ENCODE data around the gene ZDHHC22.

ZDHHC22 gene

GRCh38 chr14:77106666-77107065 lies 34.9 kb downstream of the ZDHHC22 start:
- DNase-seq (ENCODE audit: insufficient read length, low spot score), result no peak
- no peak for FAIRE-seq

- FAIRE-seq, result peak; percentile 23
These were observed 36.2 kb downstream of the ZDHHC22 start for GRCh38 chr14:77105145-77105939.

GRCh38 chr14:77104393-77104792 lies 37.2 kb downstream of the ZDHHC22 start:
- FAIRE-seq (no peak), DNase-seq (ENCODE audit: insufficient read length, low spot score) (no peak)

More at GRCh38 chr14:77105145-77105939, 36.2 kb downstream of the ZDHHC22 start:
- DNase-seq (ENCODE audit: insufficient read length, low spot score), result no peak

- DNase-seq (ENCODE audit: insufficient read length, low spot score) (no peak), FAIRE-seq (peak; percentile 40)
These were observed 37.6 kb downstream of the ZDHHC22 start for GRCh38 chr14:77103951-77104350.

- DNase-seq (ENCODE audit: insufficient read length, low spot score) (no peak), FAIRE-seq (peak; percentile 48)
These were observed 38.1 kb downstream of the ZDHHC22 start for GRCh38 chr14:77103475-77103874.

GRCh38 chr14:77102154-77102553 lies 39.4 kb downstream of the ZDHHC22 start:
- DNase-seq (ENCODE audit: insufficient read length, low spot score) (no peak), FAIRE-seq (no peak)

GRCh38 chr14:77100961-77101360 lies 40.6 kb downstream of the ZDHHC22 start:
- FAIRE-seq (no peak), DNase-seq (ENCODE audit: insufficient read length, low spot score) (no peak)

- FAIRE-seq (no peak), DNase-seq (ENCODE audit: insufficient read length, low spot score) (peak; percentile 25)
These were observed 42.0 kb downstream of the ZDHHC22 start for GRCh38 chr14:77099425-77100167.

- peak; percentile 37 for DNase-seq (ENCODE audit: insufficient read length, low spot score)
- peak; percentile 58 for FAIRE-seq
These were observed 42.9 kb downstream of the ZDHHC22 start for GRCh38 chr14:77098529-77099353.

- DNase-seq (ENCODE audit: insufficient read length, low spot score) (peak; percentile 100), FAIRE-seq (peak; percentile 99)
These were observed 43.7 kb downstream of the ZDHHC22 start, which contains the start of gene CIPC for GRCh38 chr14:77097700-77098528. TSS of gene CIPC (plus strand) at chr14:77098258. CDS start at chr14:77105709, 7,451 bp downstream.

GRCh38 chr14:77097006-77097699 lies 44.4 kb downstream of the ZDHHC22 start:
- peak; percentile 16 for FAIRE-seq

GRCh38 chr14:77094672-77095284 lies 46.8 kb downstream of the ZDHHC22 start:
- peak; percentile 85 for DNase-seq (ENCODE audit: insufficient read length, low spot score)
- peak; percentile 13 for FAIRE-seq

More at GRCh38 chr14:77097006-77097699, 44.4 kb downstream of the ZDHHC22 start:
- peak; percentile 11 for DNase-seq (ENCODE audit: insufficient read length, low spot score)

GRCh38 chr14:77092676-77093075 lies 48.9 kb downstream of the ZDHHC22 start:
- DNase-seq (ENCODE audit: insufficient read length, low spot score), result no peak
- no peak for FAIRE-seq

GRCh38 chr14:77091518-77091917 lies 50.1 kb downstream of the ZDHHC22 start:
- FAIRE-seq, result no peak

GRCh38 chr14:77088645-77089044 lies 52.9 kb downstream of the ZDHHC22 start:
- no peak for DNase-seq (ENCODE audit: insufficient read length, low spot score)

More at GRCh38 chr14:77091518-77091917, 50.1 kb downstream of the ZDHHC22 start:
- no peak for DNase-seq (ENCODE audit: insufficient read length, low spot score)

GRCh38 chr14:77088219-77088618 lies 53.4 kb downstream of the ZDHHC22 start:
- DNase-seq (ENCODE audit: insufficient read length, low spot score) (no peak), FAIRE-seq (no peak)

More at GRCh38 chr14:77088645-77089044, 52.9 kb downstream of the ZDHHC22 start:
- no peak for FAIRE-seq

GRCh38 chr14:77087631-77088030 lies 54.0 kb downstream of the ZDHHC22 start:
- no peak for FAIRE-seq

GRCh38 chr14:77086951-77087350 lies 54.6 kb downstream of the ZDHHC22 start:
- no peak for FAIRE-seq
- DNase-seq (ENCODE audit: insufficient read length, low spot score), result no peak

More at GRCh38 chr14:77087631-77088030, 54.0 kb downstream of the ZDHHC22 start:
- DNase-seq (ENCODE audit: insufficient read length, low spot score), result no peak
